ENCODE measurements around the gene RPS23.

- no peak for TF ChIP-seq CTCF (conservative IDR thresholded peaks at IDR 0.05)
- TF ChIP-seq ZFX (IDR thresholded peaks at IDR 0.05), result no peak
Observed at GRCh38 chr5:82313016-82313415, 34.9 kb upstream of the RPS23 start.

Measured in C4-2B (cell line).